A549 (cell line): Measurements from ENCODE around the gene RSAD1.

ENCODE experiments used
- KDM1A ChIP-seq: fragments of 200-600 bp; sonication (generic); IDR thresholded peaks from 2 replicates; pipeline ENCODE4 v1.6.1; 2016; ENCODE audit warnings: low read depth, mild to moderate bottlenecking
- POLR2A ChIP-seq: IDR thresholded peaks from 2 replicates; pipeline ENCODE4 v1.6.1; 2012; ENCODE audit warnings: mild to moderate bottlenecking, low read length
- RCOR1 ChIP-seq: fragments of 150-350 bp; IDR thresholded peaks from 2 replicates; pipeline ENCODE4 v1.6.1; 2014; ENCODE audit warnings: antibody characterized with exemption, low read length, low read depth
- SMC3 ChIP-seq: fragments of >200 bp; sonication (Bioruptor Twin); formaldehyde crosslinking; IDR thresholded peaks from 3 replicates; pipeline ENCODE4 v1.6.1; 2018; ENCODE audit warnings: inconsistent platforms
- TF ChIP-seq, protein P1 (sequence below): fragments of >200 bp; sonication (Bioruptor Twin); formaldehyde crosslinking; IDR thresholded peaks from 3 replicates; pipeline ENCODE4 v1.5.1; 2016

DNA sequence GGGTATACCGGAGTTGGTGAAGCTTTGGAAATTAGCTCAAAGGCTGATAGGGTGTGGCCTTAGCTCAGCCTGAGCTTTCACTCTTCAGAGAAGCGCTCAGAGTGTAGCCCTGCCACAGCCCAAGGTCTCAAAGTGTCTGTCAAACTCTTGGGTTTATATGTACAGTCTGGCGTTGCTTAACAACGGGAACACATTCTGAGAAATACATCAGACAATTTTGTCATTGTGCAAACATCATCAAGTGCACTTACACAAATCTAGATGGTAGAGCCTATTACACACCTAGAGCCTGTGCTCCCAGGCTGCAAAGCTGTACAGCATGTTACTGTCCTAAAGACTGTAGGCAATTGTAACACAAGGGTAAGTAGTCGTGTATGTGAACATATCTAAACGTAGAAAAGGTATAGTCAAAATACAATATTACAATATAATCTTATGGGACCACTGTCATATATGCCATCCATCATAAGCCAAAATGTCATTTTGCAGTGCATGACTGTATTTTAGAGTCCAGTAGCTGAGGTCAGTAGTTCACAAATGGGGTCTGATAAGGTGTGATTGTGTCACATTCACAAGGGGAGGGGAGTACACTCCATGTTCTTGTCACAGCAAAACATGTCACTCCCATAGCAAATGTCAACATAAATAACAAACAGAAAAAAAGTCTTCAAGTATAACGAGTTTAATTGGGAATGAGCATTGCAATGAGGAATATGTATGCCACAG, 30.6 kb upstream of the RSAD1 start:
- TF ChIP-seq, protein P1, sequence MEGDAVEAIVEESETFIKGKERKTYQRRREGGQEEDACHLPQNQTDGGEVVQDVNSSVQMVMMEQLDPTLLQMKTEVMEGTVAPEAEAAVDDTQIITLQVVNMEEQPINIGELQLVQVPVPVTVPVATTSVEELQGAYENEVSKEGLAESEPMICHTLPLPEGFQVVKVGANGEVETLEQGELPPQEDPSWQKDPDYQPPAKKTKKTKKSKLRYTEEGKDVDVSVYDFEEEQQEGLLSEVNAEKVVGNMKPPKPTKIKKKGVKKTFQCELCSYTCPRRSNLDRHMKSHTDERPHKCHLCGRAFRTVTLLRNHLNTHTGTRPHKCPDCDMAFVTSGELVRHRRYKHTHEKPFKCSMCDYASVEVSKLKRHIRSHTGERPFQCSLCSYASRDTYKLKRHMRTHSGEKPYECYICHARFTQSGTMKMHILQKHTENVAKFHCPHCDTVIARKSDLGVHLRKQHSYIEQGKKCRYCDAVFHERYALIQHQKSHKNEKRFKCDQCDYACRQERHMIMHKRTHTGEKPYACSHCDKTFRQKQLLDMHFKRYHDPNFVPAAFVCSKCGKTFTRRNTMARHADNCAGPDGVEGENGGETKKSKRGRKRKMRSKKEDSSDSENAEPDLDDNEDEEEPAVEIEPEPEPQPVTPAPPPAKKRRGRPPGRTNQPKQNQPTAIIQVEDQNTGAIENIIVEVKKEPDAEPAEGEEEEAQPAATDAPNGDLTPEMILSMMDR: no peak
- TF ChIP-seq POLR2A: no peak
- TF ChIP-seq KDM1A: no peak
- no peak for TF ChIP-seq RCOR1
- no peak for TF ChIP-seq SMC3
